Activated T-cell treated with anti-CD3 and anti-CD28 coated beads, Interleukin-2, amount 50 U/mL, for 4 hours (primary cell): ENCODE data around the gene LCE4A. TPM values are rescaled to one million over a fixed set of nuclear protein-coding genes. Genes with fewer than 3 reads are reported as not detected.
"Not testable (repeated sequence)": the region's sequence is repeated elsewhere in the genome, so short reads cannot be mapped to it uniquely, and the experiment has no call there.

Source experiments
- ATAC-seq, 2 donors: fragments of 200-7000 bp; cut with Tn5 transposase; one replicate each; pipeline ENCODE4 v1.10.0; 2021
- DNase-seq: peaks from one replicate; pipeline ENCODE4 v3.0.0-alpha.2; 2020
- H3K27me3 Mint-ChIP-seq: one replicate; pipeline ENCODE4 v1.8.0; 2021; ENCODE audit warnings: low read depth, mixed read lengths
- H3K36me3 Mint-ChIP-seq: one replicate; pipeline ENCODE4 v1.8.0; 2022; ENCODE audit warnings: mixed read lengths; ENCODE audit not compliant: insufficient read depth
- H3K4me1 Mint-ChIP-seq: one replicate; pipeline ENCODE4 v1.8.0; 2021; ENCODE audit warnings: low read depth, mixed read lengths
- H3K4me3 Mint-ChIP-seq: one replicate; pipeline ENCODE4 v1.8.0; 2021; ENCODE audit warnings: mild to moderate bottlenecking, moderate library complexity, mixed read lengths
- H3K9me3 Mint-ChIP-seq: one replicate; pipeline ENCODE4 v1.8.0; 2021; ENCODE audit warnings: mixed read lengths
- total RNA-seq, 3 donors: library from RNA; stranded (reverse); gene quantifications; one replicate each; pipeline ENCODE4 v1.2.1, GENCODE V29; 2021

LCE4A gene, protein sequence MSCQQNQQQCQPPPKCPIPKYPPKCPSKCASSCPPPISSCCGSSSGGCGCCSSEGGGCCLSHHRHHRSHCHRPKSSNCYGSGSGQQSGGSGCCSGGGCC
- total RNA-seq: not detected

DNA sequence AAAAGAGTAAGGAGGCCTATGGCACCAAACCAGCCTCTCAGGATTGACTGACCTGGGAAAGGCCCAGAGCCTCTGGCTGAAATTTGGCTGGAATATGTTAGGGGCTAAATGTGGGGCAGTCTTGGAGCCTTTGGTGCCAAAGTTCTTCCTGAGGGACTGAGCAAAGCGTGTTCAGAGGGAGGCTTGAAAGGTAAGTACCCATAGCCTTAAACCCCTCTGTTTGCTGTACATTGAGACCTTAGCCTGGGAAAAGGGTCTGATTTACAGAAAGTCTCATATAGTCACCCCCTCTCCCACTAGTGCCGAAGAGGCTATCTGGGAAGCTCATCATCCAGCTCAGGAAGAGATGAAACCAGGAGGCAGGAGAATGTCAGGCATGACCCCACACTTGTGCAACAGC lies at the start of gene LCE4A:
Gene LCE4A, plus strand, starts transcription at position 301 of the 400 bp plus-strand sequence. CDS start 916 bp downstream, outside the sequence.
- H3K4me1 Mint-ChIP-seq: no peaks in the 10 kb centered on the region
- H3K36me3 Mint-ChIP-seq: no peaks in the 10 kb centered on the region
- H3K9me3 Mint-ChIP-seq: peaks cover 4% of the 10 kb centered on the region
- H3K27me3 Mint-ChIP-seq: peaks cover 13% of the 10 kb centered on the region
- ATAC-seq (no peak), DNase-seq (no peak)
- no peak within 1 kb of the TSS for H3K4me3 Mint-ChIP-seq

GRCh38 chr1:152658649-152659048 lies 49.3 kb upstream of the LCE4A start:
- Mint-ChIP-seq H3K4me1 (peaks cover 3% of the 10 kb centered on the region), H3K9me3 (no peaks in the 10 kb centered on the region), H3K27me3 (peaks cover 19% of the 10 kb centered on the region), H3K4me3 (no peak overlapping the region), H3K36me3 (no peaks in the 10 kb centered on the region)
- DNase-seq (no peak), ATAC-seq (no peak)

DNA sequence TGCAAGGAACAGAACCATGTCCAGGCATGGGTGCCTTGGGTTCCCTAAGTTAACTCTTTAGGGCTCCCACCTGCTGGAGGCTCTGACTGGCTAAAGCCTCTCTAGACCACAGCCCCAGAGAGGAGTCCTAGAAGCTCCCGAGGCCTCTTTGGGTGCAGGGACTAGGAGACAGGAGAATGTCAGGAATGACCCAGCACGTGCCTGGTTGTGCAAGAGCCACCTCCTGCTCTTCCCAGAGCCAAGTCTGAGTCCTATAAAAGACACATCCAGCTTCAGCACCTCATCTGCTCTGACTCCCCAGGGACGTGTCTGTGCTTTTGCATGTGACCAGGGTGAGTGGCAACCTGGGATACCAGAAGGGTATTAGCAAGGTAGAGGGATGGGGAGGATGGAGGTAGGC lies 44.9 kb upstream of the LCE4A start, which contains the start of gene LCE2D:
Gene LCE2D, plus strand, starts transcription at position 283 of the 400 bp plus-strand sequence. CDS start 726 bp downstream, outside the sequence.
- H3K4me3 Mint-ChIP-seq: no peak within 1 kb of the TSS

DNA sequence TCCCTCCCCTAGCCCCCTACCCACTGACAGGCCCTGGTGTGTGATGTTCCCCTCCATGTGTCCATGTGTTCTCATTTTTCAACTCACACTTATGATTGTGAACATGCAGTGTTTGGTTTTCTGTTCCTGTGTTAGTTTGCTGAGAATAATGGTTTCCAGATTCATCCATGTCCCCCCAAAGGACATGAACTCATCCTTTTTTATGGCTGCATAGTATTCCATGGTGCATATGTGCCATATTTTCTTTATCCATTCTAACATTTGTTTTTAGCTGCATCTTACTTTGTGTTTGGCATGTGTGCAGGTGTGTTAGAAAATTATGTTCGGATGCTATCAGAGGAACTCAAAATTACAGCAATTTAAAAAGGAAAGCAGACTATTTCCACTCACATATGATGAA lies 41.8 kb upstream of the LCE4A start:
- not testable (repeated sequence) for H3K9me3 Mint-ChIP-seq, H3K4me3 Mint-ChIP-seq, H3K4me1 Mint-ChIP-seq, DNase-seq, ATAC-seq, H3K36me3 Mint-ChIP-seq
- H3K27me3 Mint-ChIP-seq: peaks cover 11% of the 10 kb centered on the region

More for the DNA sequence above, 44.9 kb upstream of the LCE4A start, which contains the start of gene LCE2D:
- H3K27me3 Mint-ChIP-seq: peaks cover 13% of the 10 kb centered on the region
- H3K9me3 Mint-ChIP-seq: no peaks in the 10 kb centered on the region
- H3K36me3 Mint-ChIP-seq: no peaks in the 10 kb centered on the region
- H3K4me1 Mint-ChIP-seq: no peaks in the 10 kb centered on the region
- DNase-seq (no peak), ATAC-seq (no peak)

DNA sequence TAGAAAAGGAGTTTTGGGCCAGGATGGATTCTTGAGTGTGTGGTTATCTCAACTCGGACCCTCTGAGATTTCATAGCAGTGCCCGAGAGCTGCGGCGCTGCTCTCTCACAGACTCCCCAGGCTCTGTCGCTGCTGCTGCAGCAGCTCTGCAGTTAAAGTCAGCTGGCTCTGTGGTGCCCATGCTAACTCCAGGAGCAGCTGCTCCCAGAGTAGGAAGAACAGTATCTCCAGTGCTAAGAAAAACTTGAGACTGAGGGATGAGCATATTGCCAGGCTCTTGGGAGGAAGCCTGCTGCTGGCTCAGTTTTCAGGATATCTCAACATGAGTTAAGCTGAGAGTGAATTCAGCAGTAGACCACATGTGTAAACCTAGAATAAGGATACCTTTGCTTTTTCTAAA lies 40.3 kb upstream of the LCE4A start:
- Mint-ChIP-seq H3K4me3 (no peak overlapping the region), H3K9me3 (no peaks in the 10 kb centered on the region), H3K27me3 (peaks cover 9% of the 10 kb centered on the region)

GRCh38 chr1:152673016-152673415 lies 34.9 kb upstream of the LCE4A start:
- Mint-ChIP-seq H3K9me3 (no peaks in the 10 kb centered on the region), H3K4me1 (no peaks in the 10 kb centered on the region), H3K4me3 (no peak overlapping the region), H3K27me3 (peaks cover 6% of the 10 kb centered on the region), H3K36me3 (no peaks in the 10 kb centered on the region)
- ATAC-seq (no peak), DNase-seq (no peak)

More for the DNA sequence above, 40.3 kb upstream of the LCE4A start:
- ATAC-seq (no peak), DNase-seq (no peak)
- H3K4me1 Mint-ChIP-seq: no peaks in the 10 kb centered on the region
- no peaks in the 10 kb centered on the region for H3K36me3 Mint-ChIP-seq

- H3K9me3 Mint-ChIP-seq, H3K4me1 Mint-ChIP-seq, DNase-seq, H3K36me3 Mint-ChIP-seq, ATAC-seq, H3K4me3 Mint-ChIP-seq: not testable (repeated sequence)
- H3K27me3 Mint-ChIP-seq: peaks cover 10% of the 10 kb centered on the region
Observed at GRCh38 chr1:152674983-152675382, 33.0 kb upstream of the LCE4A start, which contains the start of gene LCE2C. LCE2C (plus strand) TSS chr1:152675279; CDS start chr1:152676016, 737 bp downstream.

GRCh38 chr1:152679459-152679858 lies 28.5 kb upstream of the LCE4A start:
- Mint-ChIP-seq H3K4me1 (no peaks in the 10 kb centered on the region), H3K4me3 (no peak overlapping the region), H3K36me3 (no peaks in the 10 kb centered on the region), H3K27me3 (peaks cover 19% of the 10 kb centered on the region), H3K9me3 (no peaks in the 10 kb centered on the region)
- ATAC-seq (no peak), DNase-seq (no peak)

- DNase-seq (no peak), ATAC-seq (no peak)
- H3K27me3 Mint-ChIP-seq: peaks cover 22% of the 10 kb centered on the region
- H3K4me1 Mint-ChIP-seq: no peaks in the 10 kb centered on the region
- no peaks in the 10 kb centered on the region for H3K36me3 Mint-ChIP-seq
- H3K4me3 Mint-ChIP-seq: no peak overlapping the region
- no peaks in the 10 kb centered on the region for H3K9me3 Mint-ChIP-seq
Observed at GRCh38 chr1:152681616-152682015, 26.3 kb upstream of the LCE4A start.

GRCh38 chr1:152683846-152684245 lies 24.1 kb upstream of the LCE4A start:
- DNase-seq (no peak), ATAC-seq (no peak)
- peaks cover 37% of the 10 kb centered on the region for H3K27me3 Mint-ChIP-seq
- no peak overlapping the region for H3K4me3 Mint-ChIP-seq
- no peaks in the 10 kb centered on the region for H3K9me3 Mint-ChIP-seq
- no peaks in the 10 kb centered on the region for H3K36me3 Mint-ChIP-seq
- no peaks in the 10 kb centered on the region for H3K4me1 Mint-ChIP-seq

DNA sequence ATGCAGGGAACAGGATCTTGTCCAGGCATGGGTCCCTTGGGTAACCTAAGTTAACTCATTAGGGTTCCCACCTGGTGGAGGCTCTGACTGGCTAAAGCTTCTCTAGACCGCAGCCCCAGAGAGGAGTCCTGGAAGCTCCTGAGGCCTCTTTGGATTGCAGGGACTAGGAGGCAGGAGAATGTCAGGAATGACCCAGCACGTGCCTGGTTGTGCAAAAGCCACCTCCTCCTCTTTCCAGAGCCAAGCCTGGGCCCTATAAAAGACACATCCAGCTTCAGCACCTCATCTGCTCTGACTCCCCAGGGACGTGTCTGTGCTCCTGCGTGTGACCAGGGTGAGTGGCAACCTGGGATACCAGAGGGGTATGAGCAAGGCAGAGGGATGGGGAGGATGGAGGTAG lies 22.1 kb upstream of the LCE4A start, which contains the start of gene LCE2B:
Gene LCE2B, plus strand, starts transcription at position 301 of the 400 bp plus-strand sequence. CDS start 721 bp downstream, outside the sequence.
- peaks cover 46% of the 10 kb centered on the region for H3K27me3 Mint-ChIP-seq
- ATAC-seq, H3K9me3 Mint-ChIP-seq, H3K36me3 Mint-ChIP-seq, H3K4me3 Mint-ChIP-seq, H3K4me1 Mint-ChIP-seq, DNase-seq: not testable (repeated sequence)

DNA sequence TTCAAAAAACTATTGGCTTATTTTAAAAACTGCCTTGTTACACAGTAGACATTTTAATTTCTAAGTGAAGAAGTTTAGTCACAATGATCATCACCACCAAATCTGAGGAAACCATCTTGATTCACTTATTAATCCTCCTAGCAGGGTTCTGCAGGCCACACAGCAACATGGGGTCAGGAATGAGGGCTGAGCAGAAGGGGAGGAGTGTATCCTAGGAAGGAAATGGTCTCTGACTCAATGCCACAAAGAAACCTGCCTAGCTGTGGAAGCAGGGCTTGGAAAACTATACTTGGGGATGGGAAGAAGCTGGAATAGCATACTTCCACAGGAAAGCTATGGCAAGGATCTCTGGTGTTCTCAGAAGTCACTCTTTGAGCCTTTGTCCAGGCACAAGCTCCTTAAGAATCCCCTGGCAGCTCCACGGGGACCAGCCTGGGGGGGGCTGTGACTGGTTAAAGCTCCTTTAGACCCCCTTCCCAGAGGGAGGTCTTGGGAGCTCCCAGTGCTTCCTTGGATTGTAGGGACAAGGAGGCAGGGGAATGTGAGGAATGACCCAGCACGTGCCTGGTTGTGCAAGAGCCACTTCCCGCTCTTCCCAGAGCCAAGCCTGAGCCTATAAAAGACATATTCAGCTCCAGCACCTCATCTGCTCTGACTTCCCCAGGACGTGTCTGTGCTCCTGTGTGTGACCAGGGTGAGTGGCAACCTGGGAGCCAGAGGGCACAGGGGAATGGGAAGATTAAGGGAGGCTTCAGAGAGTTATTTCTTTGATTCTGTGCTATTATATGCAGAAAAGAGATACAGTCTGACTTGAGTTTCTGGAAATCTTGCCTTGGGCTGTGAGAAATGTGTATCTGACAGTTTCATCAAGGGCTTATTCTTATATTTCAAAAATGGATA lies 10.0 kb upstream of the LCE4A start, which contains the start of gene LCE2A:
Gene LCE2A, plus strand, starts transcription at position 645 of the 900 bp plus-strand sequence. CDS start 557 bp downstream, outside the sequence.
- DNase-seq: no peak
- no peaks in the 10 kb centered on the region for H3K4me1 Mint-ChIP-seq
- H3K9me3 Mint-ChIP-seq: no peaks in the 10 kb centered on the region
- no peak within 1 kb of the TSS for H3K4me3 Mint-ChIP-seq
- no peak for ATAC-seq
- peaks cover 6% of the 10 kb centered on the region for H3K27me3 Mint-ChIP-seq
- no peaks in the 10 kb centered on the region for H3K36me3 Mint-ChIP-seq

DNA sequence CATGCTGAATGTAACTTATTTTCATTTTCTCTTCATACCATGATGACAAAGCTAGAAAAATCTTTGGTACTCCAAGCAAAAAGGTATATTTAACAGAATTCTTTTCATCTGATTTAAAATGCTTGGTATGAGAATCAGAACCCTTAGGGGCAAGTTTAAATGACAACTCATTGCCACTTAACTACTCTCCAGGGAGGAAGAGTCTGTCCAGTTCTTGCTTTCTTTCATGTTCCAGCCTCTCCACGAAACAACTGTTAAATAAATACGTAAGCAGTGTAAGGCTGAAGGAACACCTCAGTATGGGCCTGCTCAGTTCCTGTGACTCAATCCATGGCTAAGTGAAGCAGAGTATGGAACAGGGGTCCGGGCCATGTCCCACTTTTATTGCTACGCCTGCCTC lies 8.2 kb upstream of the LCE4A start:
- ATAC-seq: no peak
- Mint-ChIP-seq H3K9me3 (peaks cover 4% of the 10 kb centered on the region), H3K27me3 (peaks cover 2% of the 10 kb centered on the region), H3K4me3 (no peak overlapping the region), H3K4me1 (no peaks in the 10 kb centered on the region), H3K36me3 (no peaks in the 10 kb centered on the region)
- no peak for DNase-seq

- Mint-ChIP-seq H3K4me3 (no peak overlapping the region), H3K4me1 (no peaks in the 10 kb centered on the region), H3K9me3 (no peaks in the 10 kb centered on the region), H3K36me3 (no peaks in the 10 kb centered on the region), H3K27me3 (peaks cover 8% of the 10 kb centered on the region)
- ATAC-seq: no peak
- DNase-seq: no peak
Observed at GRCh38 chr1:152718238-152718637, 10.3 kb downstream of the LCE4A start.
